HCT116 (cell line): ENCODE data around the gene ROR2.

Experiments
- EGR1 ChIP-seq: IDR thresholded peaks from 2 replicates; pipeline ENCODE4 v1.6.1; 2012; ENCODE audit warnings: low read depth
- EZH2 ChIP-seq: fragments of 200-600 bp; sonication (generic); IDR thresholded peaks from 2 replicates; pipeline ENCODE4 v1.6.1; 2017; ENCODE audit warnings: antibody characterized with exemption, mixed run types
- EZH2phosphoT487 ChIP-seq: fragments of 200-600 bp; IDR thresholded peaks from 2 replicates; pipeline ENCODE4 v1.6.1; 2018; ENCODE audit warnings: antibody characterized with exemption, borderline replicate concordance
- JUND ChIP-seq: IDR thresholded peaks from 2 replicates; pipeline ENCODE4 v1.6.1; 2012
- POLR2A ChIP-seq: IDR thresholded peaks from 2 replicates; pipeline ENCODE4 v1.7.0; 2011; ENCODE audit warnings: borderline replicate concordance; ENCODE audit not compliant: insufficient read depth, insufficient read length; ENCODE audit errors: extremely low read depth
- POLR2AphosphoS5 ChIP-seq: IDR thresholded peaks from 2 replicates; pipeline ENCODE4 v1.6.1; 2011; ENCODE audit warnings: mild to moderate bottlenecking, low read depth, low read length, moderate library complexity
- RAD21 ChIP-seq: IDR thresholded peaks from 2 replicates; pipeline ENCODE4 v1.6.1; 2012; ENCODE audit warnings: low read depth, mild to moderate bottlenecking
- SIN3A ChIP-seq: IDR thresholded peaks from 2 replicates; pipeline ENCODE4 v1.6.1; 2012; ENCODE audit warnings: low read depth
- ZFX ChIP-seq: fragments of 450-650 bp; IDR thresholded peaks from 2 replicates; pipeline ENCODE4 v1.6.1; 2017
- ZNF274 ChIP-seq: fragments of 200-500 bp; sonication (Bioruptor generic); IDR thresholded peaks from 2 replicates; pipeline ENCODE4 v1.6.1; 2014; ENCODE audit warnings: mild to moderate bottlenecking, low read depth, low read length, inconsistent platforms
- TF ChIP-seq, protein P1 (sequence below), 3 experiments: fragments of 200-600 bp in 1 of 3; sonication (generic) in 1 of 3; IDR thresholded peaks in 2 of 3; conservative IDR thresholded peaks in 1 of 3; 2 replicates each; pipeline ENCODE4 v1.5.1; 2012 to 2017; ENCODE audit warnings: low read depth in 2 of 3, low read length in 2 of 3, antibody characterized with exemption in 1 of 3, borderline replicate concordance in 1 of 3, control low read depth in 1 of 3, mild to moderate bottlenecking in 1 of 3, mixed read lengths in 1 of 3, mixed run types in 1 of 3, moderate library complexity in 1 of 3; ENCODE audit not compliant: insufficient read depth in 1 of 3
- TF ChIP-seq, protein P2 (sequence below): IDR thresholded peaks from 2 replicates; pipeline ENCODE4 v1.6.1; 2012
- TF ChIP-seq, protein P3 (sequence below): IDR thresholded peaks from 2 replicates; pipeline ENCODE4 v1.6.1; 2012; ENCODE audit warnings: low read depth
- TF ChIP-seq, protein P4 (sequence below): IDR thresholded peaks from 2 replicates; pipeline ENCODE4 v1.6.1; 2011; ENCODE audit warnings: mild to moderate bottlenecking, low read length, moderate library complexity; ENCODE audit not compliant: insufficient replicate concordance; ENCODE audit errors: extremely low read depth

DNA sequence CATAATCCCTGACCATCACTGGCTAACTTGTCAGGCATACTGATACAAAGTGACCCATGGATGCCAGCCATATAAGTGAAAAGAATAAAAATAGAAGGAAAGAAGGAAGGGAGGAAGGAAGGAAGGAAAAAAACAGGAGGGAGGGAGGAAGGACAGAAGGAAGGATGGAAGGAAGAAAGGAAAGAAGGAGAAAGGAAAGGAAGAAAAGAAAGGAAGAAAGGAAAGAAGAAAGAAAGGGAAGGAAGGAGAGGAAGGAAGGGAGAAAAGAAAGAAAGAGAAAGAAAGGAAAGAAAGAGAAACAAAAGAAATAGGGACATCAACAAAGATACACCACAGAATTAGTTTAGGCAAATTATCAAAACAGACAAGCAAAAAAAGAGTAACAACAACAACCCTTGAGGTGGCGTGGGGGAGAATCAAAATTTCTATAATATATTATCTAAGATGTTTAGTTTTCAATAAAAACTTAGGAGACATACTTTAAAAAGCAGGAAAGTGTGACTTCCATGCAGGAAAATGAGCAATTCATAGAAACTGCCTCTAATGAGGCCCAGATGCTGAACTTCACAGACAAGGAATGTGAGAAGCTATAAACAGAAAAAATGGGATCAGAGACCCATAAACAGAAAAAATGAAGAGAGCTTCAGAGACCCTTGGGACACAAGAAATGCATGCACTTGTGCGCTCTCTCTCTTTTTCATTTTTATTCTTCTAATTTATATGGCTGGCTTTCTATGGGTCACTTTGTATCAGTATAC, 430.3 kb downstream of the ROR2 start:
- no peak for TF ChIP-seq POLR2AphosphoS5
- TF ChIP-seq, protein P1, sequence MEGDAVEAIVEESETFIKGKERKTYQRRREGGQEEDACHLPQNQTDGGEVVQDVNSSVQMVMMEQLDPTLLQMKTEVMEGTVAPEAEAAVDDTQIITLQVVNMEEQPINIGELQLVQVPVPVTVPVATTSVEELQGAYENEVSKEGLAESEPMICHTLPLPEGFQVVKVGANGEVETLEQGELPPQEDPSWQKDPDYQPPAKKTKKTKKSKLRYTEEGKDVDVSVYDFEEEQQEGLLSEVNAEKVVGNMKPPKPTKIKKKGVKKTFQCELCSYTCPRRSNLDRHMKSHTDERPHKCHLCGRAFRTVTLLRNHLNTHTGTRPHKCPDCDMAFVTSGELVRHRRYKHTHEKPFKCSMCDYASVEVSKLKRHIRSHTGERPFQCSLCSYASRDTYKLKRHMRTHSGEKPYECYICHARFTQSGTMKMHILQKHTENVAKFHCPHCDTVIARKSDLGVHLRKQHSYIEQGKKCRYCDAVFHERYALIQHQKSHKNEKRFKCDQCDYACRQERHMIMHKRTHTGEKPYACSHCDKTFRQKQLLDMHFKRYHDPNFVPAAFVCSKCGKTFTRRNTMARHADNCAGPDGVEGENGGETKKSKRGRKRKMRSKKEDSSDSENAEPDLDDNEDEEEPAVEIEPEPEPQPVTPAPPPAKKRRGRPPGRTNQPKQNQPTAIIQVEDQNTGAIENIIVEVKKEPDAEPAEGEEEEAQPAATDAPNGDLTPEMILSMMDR (IDR thresholded peaks at IDR 0.05 in 2 of 3, conservative IDR thresholded peaks at IDR 0.05 in 1 of 3; ENCODE audit: borderline replicate concordance in 1 of 3, insufficient read depth in 1 of 3, low read depth in 2 of 3, low read length in 2 of 3): no peak
- no peak for TF ChIP-seq EGR1
- TF ChIP-seq, protein P2, sequence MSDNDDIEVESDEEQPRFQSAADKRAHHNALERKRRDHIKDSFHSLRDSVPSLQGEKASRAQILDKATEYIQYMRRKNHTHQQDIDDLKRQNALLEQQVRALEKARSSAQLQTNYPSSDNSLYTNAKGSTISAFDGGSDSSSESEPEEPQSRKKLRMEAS: no peak
- no peak for TF ChIP-seq ZFX
- TF ChIP-seq POLR2A: no peak
- TF ChIP-seq EZH2: no peak
- no peak for TF ChIP-seq ZNF274
- TF ChIP-seq, protein P3, sequence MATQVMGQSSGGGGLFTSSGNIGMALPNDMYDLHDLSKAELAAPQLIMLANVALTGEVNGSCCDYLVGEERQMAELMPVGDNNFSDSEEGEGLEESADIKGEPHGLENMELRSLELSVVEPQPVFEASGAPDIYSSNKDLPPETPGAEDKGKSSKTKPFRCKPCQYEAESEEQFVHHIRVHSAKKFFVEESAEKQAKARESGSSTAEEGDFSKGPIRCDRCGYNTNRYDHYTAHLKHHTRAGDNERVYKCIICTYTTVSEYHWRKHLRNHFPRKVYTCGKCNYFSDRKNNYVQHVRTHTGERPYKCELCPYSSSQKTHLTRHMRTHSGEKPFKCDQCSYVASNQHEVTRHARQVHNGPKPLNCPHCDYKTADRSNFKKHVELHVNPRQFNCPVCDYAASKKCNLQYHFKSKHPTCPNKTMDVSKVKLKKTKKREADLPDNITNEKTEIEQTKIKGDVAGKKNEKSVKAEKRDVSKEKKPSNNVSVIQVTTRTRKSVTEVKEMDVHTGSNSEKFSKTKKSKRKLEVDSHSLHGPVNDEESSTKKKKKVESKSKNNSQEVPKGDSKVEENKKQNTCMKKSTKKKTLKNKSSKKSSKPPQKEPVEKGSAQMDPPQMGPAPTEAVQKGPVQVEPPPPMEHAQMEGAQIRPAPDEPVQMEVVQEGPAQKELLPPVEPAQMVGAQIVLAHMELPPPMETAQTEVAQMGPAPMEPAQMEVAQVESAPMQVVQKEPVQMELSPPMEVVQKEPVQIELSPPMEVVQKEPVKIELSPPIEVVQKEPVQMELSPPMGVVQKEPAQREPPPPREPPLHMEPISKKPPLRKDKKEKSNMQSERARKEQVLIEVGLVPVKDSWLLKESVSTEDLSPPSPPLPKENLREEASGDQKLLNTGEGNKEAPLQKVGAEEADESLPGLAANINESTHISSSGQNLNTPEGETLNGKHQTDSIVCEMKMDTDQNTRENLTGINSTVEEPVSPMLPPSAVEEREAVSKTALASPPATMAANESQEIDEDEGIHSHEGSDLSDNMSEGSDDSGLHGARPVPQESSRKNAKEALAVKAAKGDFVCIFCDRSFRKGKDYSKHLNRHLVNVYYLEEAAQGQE: no peak
- no peak for TF ChIP-seq JUND
- no peak for TF ChIP-seq RAD21
- TF ChIP-seq, protein P4, sequence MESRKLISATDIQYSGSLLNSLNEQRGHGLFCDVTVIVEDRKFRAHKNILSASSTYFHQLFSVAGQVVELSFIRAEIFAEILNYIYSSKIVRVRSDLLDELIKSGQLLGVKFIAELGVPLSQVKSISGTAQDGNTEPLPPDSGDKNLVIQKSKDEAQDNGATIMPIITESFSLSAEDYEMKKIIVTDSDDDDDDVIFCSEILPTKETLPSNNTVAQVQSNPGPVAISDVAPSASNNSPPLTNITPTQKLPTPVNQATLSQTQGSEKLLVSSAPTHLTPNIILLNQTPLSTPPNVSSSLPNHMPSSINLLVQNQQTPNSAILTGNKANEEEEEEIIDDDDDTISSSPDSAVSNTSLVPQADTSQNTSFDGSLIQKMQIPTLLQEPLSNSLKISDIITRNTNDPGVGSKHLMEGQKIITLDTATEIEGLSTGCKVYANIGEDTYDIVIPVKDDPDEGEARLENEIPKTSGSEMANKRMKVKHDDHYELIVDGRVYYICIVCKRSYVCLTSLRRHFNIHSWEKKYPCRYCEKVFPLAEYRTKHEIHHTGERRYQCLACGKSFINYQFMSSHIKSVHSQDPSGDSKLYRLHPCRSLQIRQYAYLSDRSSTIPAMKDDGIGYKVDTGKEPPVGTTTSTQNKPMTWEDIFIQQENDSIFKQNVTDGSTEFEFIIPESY: no peak
- no peak for TF ChIP-seq EZH2phosphoT487
- no peak for TF ChIP-seq SIN3A
